K562 (cell line): Measurements from ENCODE around the gene TNK2. TPM values are rescaled to one million over a fixed set of nuclear protein-coding genes. Genes with fewer than 3 reads are reported as not detected.

Experiments
- BMI1 ChIP-seq: fragments of 150-350 bp; IDR thresholded peaks from 2 replicates; pipeline ENCODE4 v1.6.1; 2014; ENCODE audit warnings: low read length
- ELF4 ChIP-seq: fragments of 450-650 bp; formaldehyde crosslinking; IDR thresholded peaks from 2 replicates; pipeline ENCODE4 v1.4.0; 2022; ENCODE audit warnings: missing genetic modification characterization
- GABPB1 ChIP-seq: sonication (generic); formaldehyde crosslinking; IDR thresholded peaks from 2 replicates; pipeline ENCODE4 v1.8.0; 2022; ENCODE audit warnings: mild to moderate bottlenecking, missing genetic modification reagents
- GATA2 ChIP-seq: sonication (generic); formaldehyde crosslinking; IDR thresholded peaks from 2 replicates; pipeline ENCODE4 v1.4.0; 2020; ENCODE audit warnings: mild to moderate bottlenecking, missing genetic modification reagents
- GATAD2A ChIP-seq: fragments of 450-650 bp; IDR thresholded peaks from 2 replicates; pipeline ENCODE4 v1.6.1; 2017
- KDM2B ChIP-seq: fragments of 250-450 bp; sonication (Bioruptor Pico); IDR thresholded peaks from 2 replicates; pipeline ENCODE4 v1.8.0; 2021; ENCODE audit warnings: mild to moderate bottlenecking, moderate library complexity
- KDM4B ChIP-seq, 2 experiments: fragments of 450-650 bp in 1 of 2; sonication (generic) in 1 of 2; IDR thresholded peaks; 2 replicates each; pipeline ENCODE4 v1.6.1; 2016 to 2017; ENCODE audit warnings: borderline replicate concordance in 2 of 2, antibody characterized with exemption in 1 of 2, low read depth in 1 of 2, mild to moderate bottlenecking in 1 of 2
- L3MBTL2 ChIP-seq: fragments of 450-650 bp; IDR thresholded peaks from 2 replicates; pipeline ENCODE4 v1.6.1; 2016; ENCODE audit warnings: mild to moderate bottlenecking, moderate library complexity
- THRAP3 ChIP-seq: fragments of 450-650 bp; IDR thresholded peaks from 2 replicates; pipeline ENCODE4 v1.6.1; 2016; ENCODE audit warnings: mild to moderate bottlenecking, inconsistent platforms, borderline replicate concordance
- TSC22D4 ChIP-seq: fragments of 450-650 bp; IDR thresholded peaks from 2 replicates; pipeline ENCODE4 v1.6.1; 2016; ENCODE audit warnings: missing genetic modification characterization, missing biosample characterization, control low read depth
- ZNF79 ChIP-seq: fragments of 250-450 bp; sonication (Bioruptor Pico); IDR thresholded peaks from 2 replicates; pipeline ENCODE4 v1.4.0; 2020; ENCODE audit warnings: low read depth, mild to moderate bottlenecking, moderate library complexity
- polyA plus RNA-seq, 8 experiments: library from polyadenylated mRNA; depleted of rRNA in 4 of 8; stranded (reverse) in 5 of 8; unstranded in 3 of 8; fragments of >200 nt; fragmentation: Nextera tagmentation in 2 of 8; fragmentation: Illumina TruSeq in 1 of 8; extraction: Ambion mirVana in 2 of 8; extraction: Trizol in 1 of 8; gene quantifications; 2 replicates each; pipeline versions ENCODE4 v1.2.1 to v1.2.3, GENCODE V29; 2011 to 2014; ENCODE audit warnings: inconsistent platforms in 1 of 8, missing spikeins in 1 of 8
- total RNA-seq, 7 experiments: library from RNA; depleted of rRNA in 6 of 7; stranded (reverse); fragments of >200 nt in 6 of 7; fragmentation: Illumina TruSeq in 2 of 7; extraction: Trizol in 2 of 7; gene quantifications; 2 replicates each; pipeline versions ENCODE4 v1.2.1 to v1.2.3, GENCODE V29; 2011 to 2021; ENCODE audit warnings: low replicate concordance in 1 of 7
- TF ChIP-seq, protein P1 (sequence below), 2 experiments: fragments of 450-650 bp in 1 of 2; sonication (generic) in 1 of 2; formaldehyde crosslinking in 1 of 2; IDR thresholded peaks in 1 of 2; conservative IDR thresholded peaks in 1 of 2; 2 replicates each; pipeline versions ENCODE4 v1.6.1 to v1.8.1; 2016 to 2023; ENCODE audit warnings: mild to moderate bottlenecking in 2 of 2, moderate library complexity in 2 of 2, inconsistent platforms in 1 of 2, missing genetic modification reagents in 1 of 2
- TF ChIP-seq, protein P2 (sequence below), 3 experiments: fragments of 200-800 bp in 1 of 3; sonication (Bioruptor generic) in 1 of 3; sonication (generic) in 1 of 3; formaldehyde crosslinking in 1 of 3; IDR thresholded peaks; 2 replicates each; pipeline versions ENCODE4 v1.6.1 to v1.8.0; 2016 to 2022; ENCODE audit warnings: mild to moderate bottlenecking in 2 of 3, missing compliant biosample characterization in 2 of 3, missing genetic modification characterization in 2 of 3, missing genetic modification reagents in 1 of 3
- TF ChIP-seq, protein P3 (sequence below): IDR thresholded peaks from 3 replicates; pipeline ENCODE4 v1.6.1; 2011; ENCODE audit warnings: borderline replicate concordance, mild to moderate bottlenecking, moderate library complexity; ENCODE audit not compliant: insufficient read length; ENCODE audit errors: extremely low read depth
- TF ChIP-seq, protein P4 (sequence below): sonication (generic); formaldehyde crosslinking; IDR thresholded peaks from 2 replicates; pipeline ENCODE4 v1.8.0; 2022; ENCODE audit warnings: mild to moderate bottlenecking, missing genetic modification reagents, borderline replicate concordance
- TF ChIP-seq, protein P5 (sequence below): sonication (generic); formaldehyde crosslinking; IDR thresholded peaks from 2 replicates; pipeline ENCODE4 v1.8.0; 2022; ENCODE audit warnings: missing genetic modification reagents, mild to moderate bottlenecking, borderline replicate concordance

Gene TNK2
- total and polyA plus RNA-seq, 9 of the 15 experiments (the other 6 are each of a cell fraction or from before 2014, with no cell fraction given) = 0.03 to 33.8 (median 6.5) TPM

DNA sequence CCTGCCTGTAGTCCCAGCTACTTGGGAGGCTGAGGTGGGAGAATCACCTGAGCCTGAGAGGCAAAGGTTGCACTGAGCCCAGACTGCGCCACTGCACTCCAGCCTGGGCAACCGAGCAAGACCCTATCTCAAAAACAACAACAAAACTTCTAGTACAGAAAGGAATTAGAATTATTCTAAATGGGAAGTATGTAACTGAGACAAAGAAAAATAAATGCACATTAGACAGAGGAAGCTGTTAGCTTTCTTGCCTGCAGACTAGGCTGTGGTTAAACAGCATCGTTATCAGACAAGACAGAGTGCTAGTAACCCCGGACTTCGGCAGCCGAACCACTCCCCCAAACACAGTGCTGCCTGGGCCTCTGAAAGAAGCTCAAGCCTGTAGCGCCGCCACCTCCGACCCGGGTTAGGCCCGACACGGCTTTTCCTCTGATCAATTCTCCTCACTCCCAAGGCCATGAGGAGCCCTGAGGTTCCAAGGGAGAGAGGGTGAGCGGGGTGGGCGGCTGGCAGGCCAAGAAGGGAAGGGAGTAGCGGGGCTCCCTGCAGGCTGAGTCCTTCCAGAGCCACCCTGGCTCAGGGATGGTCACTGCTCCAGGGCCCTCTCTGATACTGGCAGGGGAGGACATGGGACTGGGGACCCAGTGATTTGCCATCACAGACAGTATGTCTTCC lies 51.8 kb downstream of the TNK2 start (continued):
- TF ChIP-seq, protein P1, sequence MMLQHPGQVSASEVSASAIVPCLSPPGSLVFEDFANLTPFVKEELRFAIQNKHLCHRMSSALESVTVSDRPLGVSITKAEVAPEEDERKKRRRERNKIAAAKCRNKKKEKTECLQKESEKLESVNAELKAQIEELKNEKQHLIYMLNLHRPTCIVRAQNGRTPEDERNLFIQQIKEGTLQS (IDR thresholded peaks at IDR 0.05) = no peak
- TF ChIP-seq, protein P1 (CRISPR knock-in tag; conservative IDR thresholded peaks at IDR 0.05) = no peak
- TF ChIP-seq, protein P2, sequence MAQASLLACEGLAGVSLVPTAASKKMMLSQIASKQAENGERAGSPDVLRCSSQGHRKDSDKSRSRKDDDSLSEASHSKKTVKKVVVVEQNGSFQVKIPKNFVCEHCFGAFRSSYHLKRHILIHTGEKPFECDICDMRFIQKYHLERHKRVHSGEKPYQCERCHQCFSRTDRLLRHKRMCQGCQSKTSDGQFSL (CRISPR knock-in tag; IDR thresholded peaks at IDR 0.05) = no peak
- TF ChIP-seq, protein P2 (tag; IDR thresholded peaks at IDR 0.05) = no peak
- TF ChIP-seq TSC22D4 (tag) (no peak), GABPB1 (peak; percentile 26; the same call in 1 of the 2 replicates), L3MBTL2 (peak; percentile 80), ELF4 (no peak), GATAD2A (peak; percentile 61; the same call in 1 of the 2 replicates), GATA2 (peak; percentile 63; the same call in 1 of the 2 replicates), THRAP3 (no peak), ZNF79 (no peak), KDM2B (CRISPR knock-in tag) (no peak), KDM4B (IDR thresholded peaks at IDR 0.05; ENCODE audit: borderline replicate concordance in 2 of 2, low read depth in 1 of 2) (0 out of 4 replicates have a peak, but pooled peaks of 1 of the 2 experiments have one; percentile 52), BMI1 (no peak)
- TF ChIP-seq, protein P3, sequence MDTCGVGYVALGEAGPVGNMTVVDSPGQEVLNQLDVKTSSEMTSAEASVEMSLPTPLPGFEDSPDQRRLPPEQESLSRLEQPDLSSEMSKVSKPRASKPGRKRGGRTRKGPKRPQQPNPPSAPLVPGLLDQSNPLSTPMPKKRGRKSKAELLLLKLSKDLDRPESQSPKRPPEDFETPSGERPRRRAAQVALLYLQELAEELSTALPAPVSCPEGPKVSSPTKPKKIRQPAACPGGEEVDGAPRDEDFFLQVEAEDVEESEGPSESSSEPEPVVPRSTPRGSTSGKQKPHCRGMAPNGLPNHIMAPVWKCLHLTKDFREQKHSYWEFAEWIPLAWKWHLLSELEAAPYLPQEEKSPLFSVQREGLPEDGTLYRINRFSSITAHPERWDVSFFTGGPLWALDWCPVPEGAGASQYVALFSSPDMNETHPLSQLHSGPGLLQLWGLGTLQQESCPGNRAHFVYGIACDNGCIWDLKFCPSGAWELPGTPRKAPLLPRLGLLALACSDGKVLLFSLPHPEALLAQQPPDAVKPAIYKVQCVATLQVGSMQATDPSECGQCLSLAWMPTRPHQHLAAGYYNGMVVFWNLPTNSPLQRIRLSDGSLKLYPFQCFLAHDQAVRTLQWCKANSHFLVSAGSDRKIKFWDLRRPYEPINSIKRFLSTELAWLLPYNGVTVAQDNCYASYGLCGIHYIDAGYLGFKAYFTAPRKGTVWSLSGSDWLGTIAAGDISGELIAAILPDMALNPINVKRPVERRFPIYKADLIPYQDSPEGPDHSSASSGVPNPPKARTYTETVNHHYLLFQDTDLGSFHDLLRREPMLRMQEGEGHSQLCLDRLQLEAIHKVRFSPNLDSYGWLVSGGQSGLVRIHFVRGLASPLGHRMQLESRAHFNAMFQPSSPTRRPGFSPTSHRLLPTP = no peak
- TF ChIP-seq, protein P4, sequence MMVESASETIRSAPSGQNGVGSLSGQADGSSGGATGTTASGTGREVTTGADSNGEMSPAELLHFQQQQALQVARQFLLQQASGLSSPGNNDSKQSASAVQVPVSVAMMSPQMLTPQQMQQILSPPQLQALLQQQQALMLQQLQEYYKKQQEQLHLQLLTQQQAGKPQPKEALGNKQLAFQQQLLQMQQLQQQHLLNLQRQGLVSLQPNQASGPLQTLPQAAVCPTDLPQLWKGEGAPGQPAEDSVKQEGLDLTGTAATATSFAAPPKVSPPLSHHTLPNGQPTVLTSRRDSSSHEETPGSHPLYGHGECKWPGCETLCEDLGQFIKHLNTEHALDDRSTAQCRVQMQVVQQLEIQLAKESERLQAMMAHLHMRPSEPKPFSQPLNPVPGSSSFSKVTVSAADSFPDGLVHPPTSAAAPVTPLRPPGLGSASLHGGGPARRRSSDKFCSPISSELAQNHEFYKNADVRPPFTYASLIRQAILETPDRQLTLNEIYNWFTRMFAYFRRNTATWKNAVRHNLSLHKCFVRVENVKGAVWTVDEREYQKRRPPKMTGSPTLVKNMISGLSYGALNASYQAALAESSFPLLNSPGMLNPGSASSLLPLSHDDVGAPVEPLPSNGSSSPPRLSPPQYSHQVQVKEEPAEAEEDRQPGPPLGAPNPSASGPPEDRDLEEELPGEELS (CRISPR knock-in tag) = no peak
- TF ChIP-seq, protein P5, sequence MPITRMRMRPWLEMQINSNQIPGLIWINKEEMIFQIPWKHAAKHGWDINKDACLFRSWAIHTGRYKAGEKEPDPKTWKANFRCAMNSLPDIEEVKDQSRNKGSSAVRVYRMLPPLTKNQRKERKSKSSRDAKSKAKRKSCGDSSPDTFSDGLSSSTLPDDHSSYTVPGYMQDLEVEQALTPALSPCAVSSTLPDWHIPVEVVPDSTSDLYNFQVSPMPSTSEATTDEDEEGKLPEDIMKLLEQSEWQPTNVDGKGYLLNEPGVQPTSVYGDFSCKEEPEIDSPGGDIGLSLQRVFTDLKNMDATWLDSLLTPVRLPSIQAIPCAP = no peak
